IPS-NIHi11 (cell line): ENCODE results near the gene ZBTB7C.
"Not testable (repeated sequence)": the region's sequence is repeated elsewhere in the genome, so short reads cannot be mapped to it uniquely, and the experiment has no call there.

Source experiments
- DNase-seq: peaks from one replicate; pipeline ENCODE4 v3.0.0; 2012; ENCODE audit warnings: mixed read lengths, low spot score

The ZBTB7C gene

GRCh38 chr18:48296581-48296980 is 112.6 kb downstream of the ZBTB7C start:
- no peak for DNase-seq

DNA sequence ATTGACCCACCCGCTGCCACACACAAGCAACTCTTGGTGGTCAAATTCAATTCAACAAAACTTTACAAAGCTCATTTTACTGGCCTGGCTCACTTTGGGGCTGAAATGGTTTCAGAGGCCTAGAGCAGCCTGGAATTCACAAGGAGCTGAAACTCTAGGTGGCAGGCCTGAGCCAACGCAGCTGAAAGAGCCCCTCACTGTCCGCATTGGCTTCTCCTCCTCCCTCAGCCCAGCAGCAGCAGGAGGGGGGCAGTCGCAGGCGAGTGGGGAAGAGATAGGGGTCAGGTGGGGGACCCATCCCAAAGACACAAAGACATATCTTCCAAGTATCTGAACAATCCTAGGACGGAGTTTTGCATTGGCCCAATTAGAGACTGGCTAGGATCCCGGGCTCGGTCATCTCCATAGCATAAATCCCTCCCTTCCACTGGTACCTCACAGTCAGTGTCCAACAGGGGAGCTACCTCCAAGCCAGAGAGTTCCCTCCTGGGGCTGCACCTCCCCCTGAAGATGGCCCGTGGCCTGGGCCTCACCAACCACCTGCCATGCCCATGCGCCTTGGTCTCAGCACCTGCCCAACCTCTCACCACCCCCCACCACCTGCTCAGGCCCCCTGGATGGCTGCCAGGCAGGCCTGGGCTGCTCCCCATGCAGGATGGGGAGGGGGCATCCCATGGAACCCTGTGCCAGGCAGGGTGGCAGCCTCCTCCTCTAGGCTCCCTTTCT is 113.4 kb downstream of the ZBTB7C start:
- DNase-seq = peak; percentile 67

- no peak for DNase-seq
Measured at GRCh38 chr18:48294899-48295585, 114.1 kb downstream of the ZBTB7C start.

- DNase-seq = no peak
Measured at GRCh38 chr18:48293954-48294898, 115.0 kb downstream of the ZBTB7C start.

- DNase-seq = no peak
Measured at GRCh38 chr18:48292782-48293424, 116.3 kb downstream of the ZBTB7C start.

DNA sequence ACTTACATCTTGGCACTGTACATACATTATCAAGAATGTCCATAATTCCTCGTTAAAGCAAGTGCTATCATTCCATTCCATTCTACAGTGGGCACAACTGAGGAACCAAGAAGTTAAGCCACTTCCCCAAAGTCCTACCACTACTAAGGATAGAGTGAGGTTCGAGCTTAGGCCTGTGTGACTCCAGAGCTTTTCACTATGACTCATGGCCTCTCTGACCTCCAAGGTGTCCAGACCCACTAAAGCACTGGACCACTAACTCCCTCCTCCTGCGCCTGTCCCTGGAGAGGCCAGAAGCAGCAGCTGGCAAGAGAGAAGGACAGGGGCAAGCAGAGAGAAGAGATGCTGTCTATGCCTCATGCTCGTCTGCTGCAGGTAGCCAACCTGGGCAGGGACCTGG is 117.0 kb downstream of the ZBTB7C start:
- DNase-seq = no peak

DNA sequence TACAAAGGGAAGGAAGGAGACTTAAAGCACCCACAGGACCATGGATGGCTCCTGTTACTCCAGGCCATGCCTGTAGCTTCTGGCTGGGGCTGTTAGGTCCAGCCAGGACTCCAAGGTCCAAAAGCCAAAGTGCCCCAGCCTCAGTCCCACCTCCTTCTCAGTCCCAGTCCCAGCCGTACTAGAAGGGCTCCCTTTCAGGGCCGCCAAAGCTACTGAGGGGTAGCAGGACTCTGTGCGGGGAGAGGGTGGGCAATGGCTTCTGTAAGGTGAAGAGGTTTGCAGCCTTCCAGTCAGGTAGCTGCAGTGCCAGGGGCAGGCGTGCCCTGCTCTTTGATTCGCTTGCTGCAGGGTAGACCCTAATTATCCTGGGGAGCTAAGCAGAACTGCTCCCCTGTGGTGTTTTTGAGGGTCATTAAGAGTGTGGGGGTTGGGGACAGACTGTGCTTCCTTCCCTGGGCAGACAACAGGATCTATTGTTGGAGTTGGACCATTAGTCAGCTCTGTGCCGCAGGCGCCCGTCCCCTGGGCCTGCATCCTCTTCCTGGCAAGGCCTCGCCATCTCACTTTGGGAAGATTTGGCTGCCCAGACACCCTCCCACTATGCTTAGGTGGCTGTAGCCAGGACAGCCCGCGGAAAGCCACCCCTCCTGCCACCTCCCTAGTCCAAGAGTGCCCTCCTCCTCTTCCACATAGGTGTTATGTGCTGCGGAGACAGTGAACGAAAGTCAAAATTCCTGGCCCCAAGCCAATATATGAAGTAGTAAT is 118.8 kb downstream of the ZBTB7C start:
- DNase-seq = no peak

DNA sequence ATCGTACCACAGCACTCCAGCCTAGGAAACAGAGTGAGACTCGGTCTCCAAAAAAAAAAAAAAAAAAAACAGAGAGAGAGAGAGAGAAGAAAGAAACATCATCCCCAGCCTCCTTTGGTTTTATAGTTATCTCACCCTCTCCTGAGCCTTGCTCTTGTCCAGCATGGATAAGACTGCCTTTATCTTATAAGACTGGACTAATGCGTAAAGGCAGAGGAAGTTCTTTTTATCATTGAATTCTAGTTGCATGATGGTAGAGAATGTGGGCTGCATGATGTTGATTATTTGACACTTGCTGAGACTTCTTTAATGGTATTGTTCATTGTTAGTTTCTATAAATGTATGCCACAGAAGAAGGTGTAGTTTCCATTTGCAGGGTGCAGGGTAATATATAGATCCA is 124.4 kb downstream of the ZBTB7C start:
- DNase-seq = no peak

DNA sequence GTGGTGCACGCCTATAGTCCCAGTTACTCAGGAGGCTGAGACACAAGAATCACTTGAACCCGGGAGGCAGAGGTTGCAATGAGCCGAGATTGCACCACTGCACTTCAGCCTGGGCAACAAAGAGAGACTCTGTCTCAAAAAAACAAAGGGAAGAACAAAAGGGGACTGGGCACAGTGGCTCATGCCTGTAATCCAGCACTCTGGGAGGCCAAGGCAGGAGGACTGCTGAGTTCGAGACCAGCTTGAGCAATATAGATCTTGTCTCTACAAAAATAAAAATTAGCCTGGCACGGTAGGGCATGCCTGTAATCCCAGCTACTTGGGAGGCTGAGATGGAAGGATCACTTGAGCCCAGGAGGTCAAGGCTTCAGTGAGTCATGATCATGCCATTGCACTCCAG is 125.2 kb downstream of the ZBTB7C start:
- DNase-seq = not testable (repeated sequence)

GRCh38 chr18:48281460-48281859 is 127.7 kb downstream of the ZBTB7C start:
- not testable (repeated sequence) for DNase-seq

- DNase-seq = no peak
Measured at GRCh38 chr18:48279312-48279711, 129.9 kb downstream of the ZBTB7C start.

DNA sequence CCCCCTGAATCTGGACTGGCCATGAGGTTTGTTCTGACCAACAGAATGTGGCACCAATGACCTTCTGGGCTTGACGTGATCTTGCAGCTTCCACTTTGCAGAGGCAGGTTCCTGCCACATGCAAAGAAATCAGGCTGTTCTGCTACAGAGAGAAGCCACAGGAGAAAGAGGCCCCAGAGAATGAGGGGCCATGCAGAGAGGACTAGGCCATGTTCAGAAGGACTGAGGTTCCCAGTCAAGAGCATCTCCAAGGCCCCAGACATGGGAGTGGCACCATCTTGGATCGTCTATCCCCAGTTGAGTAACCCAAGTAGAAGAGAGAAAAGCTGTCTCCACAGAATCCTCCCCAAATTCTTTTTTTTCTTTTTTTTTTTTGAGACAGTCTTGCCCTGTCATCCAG is 131.1 kb downstream of the ZBTB7C start:
- no peak for DNase-seq

- DNase-seq = no peak
Measured at GRCh38 chr18:48274301-48274700, 134.9 kb downstream of the ZBTB7C start.

- no peak for DNase-seq
Measured at GRCh38 chr18:48270929-48271328, 138.3 kb downstream of the ZBTB7C start.

DNA sequence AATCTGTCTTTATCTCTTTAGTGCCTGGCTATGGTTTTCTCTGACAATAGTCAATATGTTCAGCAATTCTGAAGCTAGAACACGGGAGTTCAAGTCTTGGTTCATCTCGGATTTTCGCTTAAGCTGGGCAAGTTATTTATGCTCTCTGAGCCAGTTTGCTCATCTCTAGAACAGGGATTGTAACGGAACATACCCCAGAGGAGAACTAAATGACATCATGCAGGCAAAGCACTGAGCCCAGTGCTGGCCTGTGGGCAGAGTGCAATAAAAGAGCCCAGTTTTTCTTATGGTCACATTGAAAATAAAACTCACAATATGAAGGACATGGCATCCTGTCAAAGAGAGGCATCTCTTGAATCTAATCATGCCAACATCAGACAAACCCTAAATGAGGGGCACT is 143.9 kb downstream of the ZBTB7C start:
- no peak for DNase-seq

- DNase-seq = no peak
Measured at GRCh38 chr18:48263914-48264902, 145.0 kb downstream of the ZBTB7C start.

DNA sequence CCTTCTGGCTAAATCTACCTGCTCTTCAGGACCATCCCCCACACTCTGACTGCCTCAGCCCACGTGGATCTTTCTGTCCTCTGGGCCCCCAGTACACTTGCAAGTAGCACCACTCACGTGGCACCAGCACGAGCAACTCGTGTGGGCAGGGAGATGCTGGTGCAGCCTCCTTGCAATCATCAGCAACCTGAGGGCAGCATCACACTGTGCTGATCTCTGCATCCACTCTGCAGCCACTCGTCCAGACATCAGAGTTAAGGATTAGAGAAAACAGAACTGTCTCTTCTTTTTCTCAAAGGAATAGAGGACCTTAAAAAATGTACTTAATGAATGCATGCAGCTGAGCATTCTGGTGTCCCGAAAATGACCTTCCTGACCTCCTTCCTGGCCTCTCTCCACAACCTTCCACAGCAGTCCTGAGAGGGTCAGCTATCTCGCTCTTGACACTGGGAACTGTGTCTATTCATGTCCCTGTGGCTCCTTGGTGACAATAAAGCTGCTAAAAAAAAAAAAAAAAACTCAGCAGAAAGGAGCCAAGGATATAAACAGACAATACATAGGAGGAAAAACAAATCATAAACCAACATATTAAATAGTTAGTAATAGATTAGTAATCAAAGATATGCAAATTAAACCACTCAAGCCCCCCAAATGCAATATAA is 145.9 kb downstream of the ZBTB7C start:
- DNase-seq = no peak

GRCh38 chr18:48260237-48260636 is 148.9 kb downstream of the ZBTB7C start:
- no peak for DNase-seq

- DNase-seq = no peak
Measured at GRCh38 chr18:48256848-48257247, 152.3 kb downstream of the ZBTB7C start.
